Hematopoietic multipotent progenitor cell treated with erythropoietin and hydrocortisone succinate and interleukin-3 and kit ligand, for 15 days (in vitro differentiated cells): ENCODE data around the gene TMEM60.
"Not testable (repeated sequence)": the region's sequence is repeated elsewhere in the genome, so short reads cannot be mapped to it uniquely, and the experiment has no call there.

Experiments used
- DNase-seq: peaks from one replicate; pipeline ENCODE4 v3.0.0-alpha.2; 2015; ENCODE audit warnings: low spot score

The TMEM60 gene

GRCh38 chr7:77811516-77812289 lies 13.5 kb upstream of the TMEM60 start:
- DNase-seq, result no peak

GRCh38 chr7:77808517-77808916 lies 10.3 kb upstream of the TMEM60 start:
- no peak for DNase-seq

DNA sequence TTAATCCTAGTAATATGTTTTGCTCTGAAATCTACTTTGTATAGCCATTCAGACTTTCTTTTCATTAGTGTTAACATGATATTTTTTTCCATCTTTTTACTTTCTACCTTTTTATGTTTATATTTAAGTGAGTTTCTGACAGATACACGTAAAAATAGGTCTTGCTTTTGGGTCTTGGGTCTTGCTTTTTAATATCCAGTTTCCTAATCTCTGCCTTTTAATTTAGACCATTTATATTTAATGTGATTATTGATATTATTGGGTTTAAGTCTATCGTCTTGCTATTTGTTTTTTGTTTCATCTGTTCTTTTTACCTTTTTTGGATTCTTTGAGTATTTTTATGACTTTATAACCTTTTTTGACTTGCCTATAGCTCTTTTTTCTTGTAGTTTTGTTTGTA lies 8.2 kb upstream of the TMEM60 start:
- DNase-seq, result no peak

- no peak for DNase-seq
Observed at GRCh38 chr7:77802557-77803405, 4.5 kb upstream of the TMEM60 start.

DNA sequence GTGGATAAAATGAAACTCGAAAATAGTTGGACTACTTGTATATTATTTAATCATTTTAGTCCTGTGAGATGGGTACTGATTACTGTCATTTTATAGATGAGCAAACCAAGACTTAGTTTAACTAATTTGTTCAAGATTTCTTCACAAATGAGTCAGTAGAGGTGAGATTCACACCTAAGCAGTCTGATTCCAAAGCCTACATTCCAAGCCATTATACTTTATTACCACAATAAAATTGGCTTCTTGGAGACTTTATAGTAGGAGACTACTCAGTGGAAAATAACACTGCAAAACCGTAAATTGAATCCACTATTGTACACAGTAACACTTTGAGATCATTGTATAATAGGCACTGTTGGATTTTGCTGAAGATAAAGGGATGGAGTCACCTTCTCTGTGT lies 2.5 kb upstream of the TMEM60 start:
- DNase-seq, result no peak

DNA sequence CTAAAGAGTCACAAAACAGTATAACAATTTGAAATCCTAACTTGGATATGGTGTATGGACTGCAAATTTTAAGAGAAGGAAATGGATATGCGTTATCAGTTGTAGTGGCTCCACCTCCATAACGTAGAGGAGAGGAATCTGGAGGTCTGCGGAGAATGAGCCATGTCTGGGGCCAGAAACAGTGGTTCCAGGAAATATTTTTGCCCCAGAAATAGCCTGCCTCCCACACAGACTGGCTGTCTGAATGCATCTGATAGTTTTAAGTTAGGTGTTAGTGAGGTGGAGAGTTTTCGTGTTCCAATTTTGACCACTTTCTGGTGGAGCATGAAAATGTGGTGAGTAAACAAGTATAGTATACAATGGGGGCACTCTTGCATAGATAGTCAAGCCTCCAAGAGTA lies 1.9 kb upstream of the TMEM60 start:
- DNase-seq, result no peak

DNA sequence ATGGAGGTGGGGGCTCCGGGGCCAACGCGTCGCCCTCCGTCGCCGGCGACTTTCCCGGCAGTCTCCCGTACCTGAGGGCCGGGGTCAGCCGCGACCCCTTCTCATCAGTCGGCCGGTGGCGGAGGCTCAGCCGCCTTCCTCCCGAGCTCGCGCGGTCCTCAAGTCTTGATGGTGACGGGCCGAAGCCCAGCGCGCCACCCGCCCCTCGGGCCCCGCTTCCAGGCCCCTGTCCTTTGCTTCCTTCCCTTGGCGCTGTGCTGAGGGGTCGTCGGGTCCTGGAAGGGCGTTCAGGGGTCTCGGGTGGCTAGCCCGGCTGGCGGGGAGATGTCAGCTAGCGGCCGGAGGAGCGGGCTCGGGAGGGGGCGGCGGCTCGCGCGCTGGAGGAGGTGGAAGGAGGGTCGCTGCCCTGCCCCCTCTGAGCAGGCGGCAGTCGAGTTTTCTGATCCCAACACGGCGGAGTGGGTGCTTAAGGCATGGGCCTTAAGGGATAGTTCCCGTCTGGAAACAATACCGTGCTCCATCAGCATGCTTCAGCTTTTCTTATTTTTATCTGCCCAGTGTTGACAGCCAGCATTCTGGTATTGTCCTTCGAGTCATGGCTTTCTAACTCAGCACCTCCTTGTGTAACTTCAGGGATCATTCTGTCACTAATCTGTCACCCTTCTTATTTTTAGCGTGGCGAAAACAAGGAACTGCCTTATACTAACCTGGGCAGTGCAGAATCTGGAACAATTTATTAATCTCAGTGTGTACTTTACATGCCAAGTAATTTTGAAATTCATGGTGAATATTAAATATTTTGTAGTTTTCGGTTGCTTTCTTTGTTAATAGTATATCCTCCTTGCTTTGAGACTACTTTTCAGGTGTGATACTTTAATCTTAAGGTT lies 1.1 kb upstream of the TMEM60 start:
- no peak for DNase-seq

DNA sequence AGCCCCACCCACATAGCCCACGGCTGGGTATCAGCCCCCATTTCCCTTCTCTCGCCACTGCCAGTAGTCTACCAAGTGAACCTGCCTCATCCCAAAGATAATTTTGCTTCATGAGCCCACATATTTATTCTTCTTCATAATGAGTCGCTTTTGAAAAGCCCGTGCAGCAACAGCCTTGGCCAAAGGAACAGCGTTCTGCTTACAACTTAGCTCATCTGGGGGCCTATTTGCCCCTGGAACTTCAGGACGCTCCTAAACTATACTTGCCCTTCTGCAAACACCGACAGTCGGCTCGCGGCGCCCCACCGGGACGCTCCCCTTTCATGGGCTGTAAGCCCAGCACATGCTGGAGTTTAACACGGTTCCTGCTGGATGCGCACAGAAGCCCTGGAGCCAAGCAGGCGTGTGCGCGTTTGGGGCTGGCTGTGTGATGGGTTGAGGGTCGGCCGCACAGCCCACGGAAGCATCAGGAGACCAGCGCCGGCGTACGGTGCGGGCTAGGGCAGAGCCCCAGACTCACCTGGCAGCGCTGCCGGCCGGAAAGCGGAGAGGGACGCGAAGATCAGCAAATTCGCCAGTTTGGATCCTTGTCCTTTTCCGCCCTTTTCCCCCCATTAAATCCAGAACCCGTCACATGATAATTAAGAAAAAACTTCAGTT lies 370 bp downstream of the TMEM60 start:
- DNase-seq, result no peak

DNA sequence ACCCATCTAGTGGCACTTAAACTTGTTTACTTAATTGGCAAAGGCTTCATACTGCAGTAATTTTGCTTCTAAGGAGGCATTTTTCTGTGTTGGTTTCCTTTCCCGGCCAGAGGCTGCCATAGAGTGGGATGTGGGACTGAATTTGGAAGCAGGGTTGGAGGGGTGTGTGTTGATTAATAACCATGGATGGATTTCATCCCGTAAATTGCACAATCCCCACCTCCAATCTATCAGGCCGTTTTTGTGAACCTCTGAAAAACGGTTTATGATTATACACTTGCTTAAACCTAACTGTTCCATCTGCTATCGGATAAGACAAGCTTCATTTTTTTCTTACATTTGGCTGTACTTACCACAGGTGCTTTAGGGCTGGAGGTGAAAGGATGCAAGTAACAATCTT lies 1.3 kb downstream of the TMEM60 start:
- DNase-seq, result no peak

DNA sequence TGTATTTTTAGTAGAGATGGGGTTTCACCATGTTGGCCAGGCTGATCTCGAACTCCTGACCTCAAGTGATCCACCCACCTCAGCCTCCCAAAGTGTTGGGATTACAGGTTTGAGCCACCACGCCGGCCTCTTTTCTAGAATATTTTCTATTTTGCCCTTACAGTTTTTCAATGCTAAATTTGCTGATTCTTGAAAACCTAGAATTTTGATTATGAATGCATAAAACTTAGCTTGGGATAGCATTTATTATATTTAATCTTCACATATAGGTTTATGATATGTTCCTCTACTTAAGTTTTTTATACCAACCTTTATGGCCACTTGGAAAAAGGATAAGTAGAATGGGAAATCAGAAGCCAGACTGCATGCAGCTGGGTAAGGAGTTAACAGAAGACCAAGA lies 2.1 kb downstream of the TMEM60 start:
- no peak for DNase-seq

GRCh38 chr7:77794000-77794399 lies 4.2 kb downstream of the TMEM60 start:
- no peak for DNase-seq

DNA sequence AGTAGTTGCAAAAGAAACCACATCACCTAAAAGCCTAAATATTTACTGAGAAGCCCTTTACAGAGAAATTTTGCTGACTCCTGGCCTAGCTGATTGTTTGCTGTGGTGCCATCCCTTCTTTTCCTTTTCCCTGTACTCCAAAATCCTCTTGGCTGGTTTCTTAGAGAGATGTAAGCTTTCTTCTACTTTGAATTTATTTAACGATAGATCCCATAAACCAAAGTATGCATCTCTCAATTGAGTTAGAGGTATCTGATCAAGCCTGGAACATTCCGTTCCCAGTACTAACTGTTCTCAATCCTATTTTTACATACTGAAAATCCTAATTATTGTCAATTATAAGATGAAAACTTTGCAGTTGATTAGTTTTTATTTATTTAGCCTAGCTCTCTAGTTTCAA lies 6.3 kb downstream of the TMEM60 start:
- DNase-seq, result no peak

DNA sequence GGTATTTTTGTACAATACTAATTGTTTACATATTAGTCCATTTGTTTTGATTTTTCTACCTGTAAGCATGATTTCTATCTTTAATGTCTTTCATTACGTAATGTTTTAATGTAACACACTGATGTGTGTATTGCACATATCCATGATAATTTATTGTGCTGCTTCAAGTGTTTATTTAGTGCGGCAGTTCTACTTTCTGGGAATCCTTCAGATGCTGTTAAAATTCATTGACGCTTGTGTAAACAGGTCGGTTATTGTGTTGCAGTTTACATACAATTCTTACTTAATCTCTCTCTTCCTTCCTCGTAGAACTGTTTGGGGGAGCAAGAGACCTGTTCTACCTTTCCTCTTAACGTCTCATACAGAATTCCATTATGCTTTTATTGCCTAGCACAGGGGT lies 6.9 kb downstream of the TMEM60 start:
- no peak for DNase-seq

GRCh38 chr7:77788327-77788902 lies 9.8 kb downstream of the TMEM60 start:
- DNase-seq, result no peak

DNA sequence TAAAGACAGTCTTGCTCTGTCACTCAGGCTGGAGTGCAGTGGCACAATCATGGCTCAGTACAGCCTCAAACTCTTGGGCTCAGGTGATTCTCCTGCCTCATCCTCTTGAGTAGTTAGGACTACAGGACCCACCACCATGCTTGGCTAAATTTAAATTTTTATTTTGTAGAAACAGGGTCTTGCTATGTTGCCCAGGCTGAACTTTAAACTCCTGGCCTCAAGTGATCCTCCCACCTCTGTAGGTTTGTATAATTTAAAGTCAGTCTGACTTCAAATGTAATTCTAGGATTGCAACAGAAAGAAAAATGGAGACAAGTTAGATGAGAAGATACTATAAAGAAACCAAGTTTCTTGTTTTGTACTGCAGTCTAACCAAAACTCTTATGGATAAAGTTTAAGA lies 11.5 kb downstream of the TMEM60 start:
- DNase-seq, result no peak

GRCh38 chr7:77786018-77786417 lies 12.2 kb downstream of the TMEM60 start:
- no peak for DNase-seq

DNA sequence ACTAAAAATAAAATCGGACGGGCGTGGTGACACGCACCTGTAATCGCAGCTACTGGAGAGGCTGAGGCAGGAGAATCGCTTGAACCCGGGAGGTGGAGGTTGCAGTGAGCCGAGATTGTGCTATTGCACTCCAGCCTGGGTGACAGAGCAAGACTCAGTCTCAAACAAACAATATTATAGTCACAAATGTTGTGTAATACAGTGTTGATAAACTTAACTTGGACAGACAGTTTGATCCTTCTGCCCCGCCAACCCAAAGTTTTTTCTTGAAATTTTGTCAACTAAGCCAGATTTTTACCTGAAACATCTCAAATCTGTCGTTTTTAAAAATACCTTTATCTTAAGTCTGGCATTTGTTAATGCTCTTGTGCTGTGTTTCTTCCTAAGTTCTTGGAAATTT lies 13.8 kb downstream of the TMEM60 start:
- not testable (repeated sequence) for DNase-seq

DNA sequence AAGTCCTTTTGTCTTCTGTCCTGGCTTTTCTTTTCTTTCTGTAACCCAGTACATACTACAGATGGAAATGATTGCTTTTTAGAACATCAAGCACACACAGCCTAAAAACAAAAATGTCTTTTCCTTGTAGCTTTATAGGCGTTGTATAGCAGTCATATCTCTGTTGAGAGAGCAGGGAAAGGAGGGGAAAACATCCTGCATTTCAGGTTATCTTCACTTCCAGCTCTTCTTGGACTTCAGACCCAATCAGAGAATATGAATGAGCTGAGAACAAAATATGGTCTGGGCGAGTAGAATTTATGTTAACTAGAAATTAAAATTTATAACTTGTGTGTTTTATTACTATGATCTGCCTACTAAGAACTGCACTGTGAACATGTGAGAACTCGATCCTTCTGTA lies 14.7 kb downstream of the TMEM60 start:
- no peak for DNase-seq

DNA sequence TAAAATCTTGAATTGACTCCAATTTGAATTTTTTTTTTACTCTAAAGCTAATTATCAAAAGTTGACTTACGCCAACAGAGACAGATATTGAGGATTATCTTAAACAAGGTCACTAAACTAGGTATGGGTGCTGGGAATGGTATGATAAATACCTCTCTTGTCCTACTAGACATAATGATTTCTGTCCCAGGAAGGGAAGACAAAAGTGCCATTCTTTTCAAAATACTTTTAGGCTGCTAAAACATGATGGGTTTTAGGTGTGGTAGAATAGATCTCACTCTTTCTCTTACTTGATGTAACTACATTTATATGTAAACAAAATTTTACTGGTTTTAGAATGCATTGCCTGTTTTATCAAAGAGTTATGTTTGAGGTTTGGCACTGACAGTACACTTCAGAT lies 15.1 kb downstream of the TMEM60 start:
- DNase-seq, result no peak

DNA sequence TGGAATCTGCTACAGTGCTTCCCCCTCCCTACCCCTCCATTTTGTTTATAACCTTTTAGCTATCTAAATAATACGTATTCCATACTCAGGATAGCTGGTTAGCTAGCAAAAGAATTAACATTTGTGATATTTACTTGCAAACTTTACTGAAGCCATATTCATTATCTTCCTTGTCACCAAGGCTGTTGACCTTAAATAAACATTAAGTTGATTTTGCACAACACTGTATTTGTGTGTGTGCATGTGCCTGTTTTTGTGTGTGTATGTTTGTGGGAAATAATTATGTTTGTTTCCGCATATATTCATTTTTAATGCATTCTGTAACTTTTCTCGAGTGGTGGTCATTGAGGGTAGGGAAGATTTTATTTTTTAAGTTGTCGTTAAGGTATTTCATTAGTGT lies 15.9 kb downstream of the TMEM60 start:
- DNase-seq, result no peak

- no peak for DNase-seq
Observed at GRCh38 chr7:77778535-77778934, 19.7 kb downstream of the TMEM60 start.

DNA sequence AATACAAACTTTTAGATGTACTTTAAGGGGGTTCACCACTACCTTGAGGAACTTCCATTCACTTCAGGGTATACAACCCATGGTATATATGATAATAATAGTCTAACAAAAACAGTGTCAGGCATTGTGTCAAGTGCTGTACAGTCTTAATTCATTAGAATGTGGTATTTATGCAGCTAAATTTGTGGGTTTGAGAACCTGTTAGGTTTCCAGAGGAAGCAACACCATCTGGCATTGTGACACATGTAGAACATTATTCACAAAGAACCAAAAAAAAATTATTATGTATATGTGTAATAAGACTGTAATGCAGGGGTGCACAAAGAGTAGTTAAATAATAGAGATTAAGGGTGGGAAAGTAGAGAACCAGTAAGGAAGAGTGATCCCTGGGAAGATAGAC lies 26.3 kb downstream of the TMEM60 start:
- no peak for DNase-seq
